ENCODE measurements around the gene PFDN2.
"Not testable (repeated sequence)": the region's sequence is repeated elsewhere in the genome, so short reads cannot be mapped to it uniquely, and the experiment has no call there.

The PFDN2 gene

DNA sequence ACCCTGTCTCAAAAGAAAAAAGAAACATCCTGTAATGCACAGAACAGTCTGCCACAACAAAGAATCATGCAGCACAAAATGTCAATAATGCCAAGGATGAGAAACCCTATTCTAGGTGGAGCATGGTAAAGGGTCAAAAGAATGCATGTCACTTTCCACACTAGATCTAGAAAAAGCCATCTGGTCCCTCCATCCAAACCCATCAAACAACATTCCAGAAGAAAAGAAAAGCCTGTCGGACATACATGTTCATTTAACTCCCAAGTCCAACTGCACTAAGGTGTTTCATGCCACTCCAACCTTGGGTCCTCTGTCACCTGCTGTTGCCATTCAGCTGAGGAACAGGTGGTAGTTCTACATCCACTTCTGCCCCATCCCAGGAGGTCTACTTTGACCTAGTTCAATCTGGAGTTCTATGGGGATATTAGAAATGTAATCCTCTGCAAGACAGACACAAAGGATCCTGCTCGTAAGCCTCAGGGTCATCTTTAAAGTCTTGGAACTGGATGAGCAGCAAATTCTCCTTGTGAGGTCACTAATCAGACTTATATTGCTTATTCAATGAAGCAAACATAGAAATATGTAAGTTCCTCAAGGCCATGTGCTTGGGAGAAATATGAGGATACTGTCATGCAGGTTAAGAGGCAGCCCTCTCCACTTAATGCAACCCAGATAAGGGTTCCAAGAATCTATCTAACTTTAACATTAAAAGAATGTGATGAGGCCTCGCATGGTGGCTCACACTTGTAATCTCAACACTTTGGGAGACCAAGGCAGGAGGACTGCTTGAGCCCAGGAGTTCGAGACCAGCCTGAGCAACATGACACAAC is 11.0 kb upstream of the PFDN2 start:
- H3K9me3 Mint-ChIP-seq, result no peaks in the 10 kb centered on the region
- peaks cover 21% of the 10 kb centered on the region for H3K4me1 Mint-ChIP-seq
- no peak overlapping the region for H3K4me3 Mint-ChIP-seq
- H3K27ac Mint-ChIP-seq, result no peak overlapping the region
- no peaks in the 10 kb centered on the region for H3K27me3 Mint-ChIP-seq
- no peak for DNase-seq (ENCODE audit: low spot score in 2 of 2)
- peaks cover 19% of the 10 kb centered on the region for H3K36me3 Mint-ChIP-seq
- no peak for ATAC-seq (ENCODE audit: low read depth)

- DNase-seq (ENCODE audit: low spot score in 2 of 2), result no peak
- Mint-ChIP-seq H3K4me3 (no peak overlapping the region), H3K4me1 (peaks cover 21% of the 10 kb centered on the region)
These were observed 9.8 kb upstream of the PFDN2 start for GRCh38 chr1:161127649-161128048.

GRCh38 chr1:161122967-161123366 is 5.1 kb upstream of the PFDN2 start:
- DNase-seq (ENCODE audit: low spot score in 2 of 2) (no peak), ATAC-seq (ENCODE audit: low read depth) (no peak)
- Mint-ChIP-seq H3K27me3 (no peaks in the 10 kb centered on the region), H3K27ac (no peak overlapping the region), H3K36me3 (peaks cover 28% of the 10 kb centered on the region), H3K9me3 (no peaks in the 10 kb centered on the region), H3K4me1 (peaks cover 32% of the 10 kb centered on the region), H3K4me3 (no peak overlapping the region)

More at GRCh38 chr1:161127649-161128048, 9.8 kb upstream of the PFDN2 start:
- no peaks in the 10 kb centered on the region for H3K27me3 Mint-ChIP-seq
- H3K36me3 Mint-ChIP-seq, result peaks cover 27% of the 10 kb centered on the region
- no peaks in the 10 kb centered on the region for H3K9me3 Mint-ChIP-seq
- no peak for ATAC-seq (ENCODE audit: low read depth)
- no peak overlapping the region for H3K27ac Mint-ChIP-seq

DNA sequence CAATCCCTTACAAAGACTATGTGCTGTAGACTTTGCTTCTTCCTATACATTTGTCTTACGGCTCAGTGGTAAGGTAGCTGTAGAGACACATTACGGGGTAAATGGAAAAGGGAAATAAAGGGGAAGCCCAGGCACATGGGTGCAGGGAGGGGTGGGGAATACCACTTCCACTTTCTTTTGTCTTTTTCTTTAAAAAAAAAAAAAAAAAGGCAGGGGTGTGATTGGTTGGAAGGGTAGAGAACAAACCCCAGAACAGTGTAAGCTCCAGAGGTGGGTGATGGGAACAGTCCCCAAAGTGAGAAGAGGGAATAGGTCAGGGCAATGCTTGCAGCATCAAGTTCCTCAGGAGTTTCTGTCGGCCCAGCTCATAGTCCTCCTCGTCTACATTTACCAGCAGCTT is 4.0 kb upstream of the PFDN2 start:
- Mint-ChIP-seq H3K4me3 (peak overlapping the region; percentile 48), H3K4me1 (peaks cover 35% of the 10 kb centered on the region), H3K9me3 (no peaks in the 10 kb centered on the region), H3K27me3 (no peaks in the 10 kb centered on the region), H3K27ac (peak overlapping the region; percentile 88), H3K36me3 (peaks cover 27% of the 10 kb centered on the region)
- no peak for DNase-seq (ENCODE audit: low spot score in 2 of 2)
- ATAC-seq (ENCODE audit: low read depth), result peak; percentile 23

DNA sequence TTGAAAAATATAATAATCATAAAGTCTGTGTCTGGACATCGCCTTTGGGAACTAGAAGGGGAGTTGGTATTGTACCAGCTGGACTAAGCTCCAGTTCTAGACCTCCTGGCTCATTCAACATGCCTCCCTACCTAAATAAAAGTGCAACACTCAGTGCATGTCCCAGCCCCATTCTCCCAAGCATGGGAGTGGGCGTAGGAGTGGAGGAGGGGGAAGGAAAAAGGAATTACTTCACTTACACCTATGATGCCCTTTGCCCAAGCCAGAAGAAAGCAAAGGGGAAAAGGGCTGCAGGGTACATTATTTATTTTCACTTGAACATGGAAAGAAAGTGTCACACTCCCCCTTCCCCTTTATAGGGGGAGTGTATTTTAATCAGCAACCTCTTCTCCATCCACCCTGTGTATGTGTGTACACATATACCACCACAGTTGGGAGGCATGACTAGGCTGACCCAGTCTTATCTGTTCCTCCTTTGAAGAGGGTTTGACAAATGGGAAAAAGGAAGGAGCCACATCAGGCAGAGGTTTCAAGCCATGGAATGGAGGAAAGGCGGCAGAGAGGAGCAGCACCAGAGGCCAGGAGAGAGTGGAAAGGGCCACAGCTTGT is 3.3 kb upstream of the PFDN2 start:
- Mint-ChIP-seq H3K27ac (peak overlapping the region; percentile 88), H3K36me3 (peaks cover 22% of the 10 kb centered on the region), H3K4me3 (no peak overlapping the region), H3K4me1 (peaks cover 34% of the 10 kb centered on the region), H3K9me3 (no peaks in the 10 kb centered on the region), H3K27me3 (no peaks in the 10 kb centered on the region)
- ATAC-seq (ENCODE audit: low read depth) (no peak), DNase-seq (ENCODE audit: low spot score in 2 of 2) (no peak)

DNA sequence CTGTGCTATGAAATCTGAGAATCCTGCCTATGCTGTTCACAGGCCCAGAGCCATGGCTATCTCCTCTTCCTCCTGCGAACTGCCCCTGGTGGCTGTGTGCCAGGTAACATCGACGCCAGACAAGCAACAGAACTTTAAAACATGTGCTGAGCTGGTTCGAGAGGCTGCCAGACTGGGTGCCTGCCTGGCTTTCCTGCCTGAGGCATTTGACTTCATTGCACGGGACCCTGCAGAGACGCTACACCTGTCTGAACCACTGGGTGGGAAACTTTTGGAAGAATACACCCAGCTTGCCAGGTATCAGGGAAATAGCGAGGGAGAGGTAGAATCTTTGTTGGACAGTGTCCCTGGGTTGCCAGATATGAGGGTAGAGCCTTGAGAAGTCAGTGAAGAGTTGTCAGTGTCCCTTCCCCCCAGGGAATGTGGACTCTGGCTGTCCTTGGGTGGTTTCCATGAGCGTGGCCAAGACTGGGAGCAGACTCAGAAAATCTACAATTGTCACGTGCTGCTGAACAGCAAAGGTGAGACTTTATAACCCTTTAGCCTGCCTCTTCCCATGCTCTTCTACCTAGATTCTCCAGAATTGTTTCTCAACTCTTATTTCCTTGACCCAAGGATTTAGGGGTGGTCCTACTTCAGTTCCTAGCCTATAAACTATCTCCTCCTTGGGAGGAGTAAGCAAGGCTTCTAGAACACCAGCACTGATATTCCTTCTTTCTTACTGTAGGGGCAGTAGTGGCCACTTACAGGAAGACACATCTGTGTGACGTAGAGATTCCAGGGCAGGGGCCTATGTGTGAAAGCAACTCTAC is 1.5 kb upstream of the PFDN2 start:
- ATAC-seq (ENCODE audit: low read depth) (peak; percentile 57), DNase-seq (ENCODE audit: low spot score in 2 of 2) (no peak)
- Mint-ChIP-seq H3K4me1 (peaks cover 37% of the 10 kb centered on the region), H3K4me3 (peak overlapping the region; percentile 98), H3K9me3 (no peaks in the 10 kb centered on the region), H3K27ac (peak overlapping the region; percentile 87), H3K27me3 (no peaks in the 10 kb centered on the region), H3K36me3 (peaks cover 21% of the 10 kb centered on the region)

DNA sequence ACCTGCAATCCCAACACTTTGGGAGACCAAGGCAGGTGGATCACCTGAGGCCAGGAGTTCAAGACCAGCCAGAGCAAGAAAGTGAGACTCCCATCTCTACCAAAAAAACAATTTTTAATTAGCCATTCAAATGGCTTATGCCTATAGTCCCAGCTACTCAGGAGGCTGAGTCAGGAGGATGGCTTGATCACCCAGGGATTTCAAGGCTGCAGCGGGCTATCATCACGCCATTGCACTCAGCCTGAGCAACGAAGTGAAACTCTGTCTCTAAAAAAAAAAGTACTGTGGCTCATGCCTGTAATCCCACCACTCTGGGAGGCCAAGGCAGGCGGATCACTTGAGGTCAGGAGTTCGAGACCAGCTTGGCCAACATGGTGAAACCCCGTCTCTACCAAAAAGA is 1.9 kb downstream of the PFDN2 start:
- H3K27me3 Mint-ChIP-seq, result not testable (repeated sequence)
- H3K4me1 Mint-ChIP-seq, result peaks cover 49% of the 10 kb centered on the region

DNA sequence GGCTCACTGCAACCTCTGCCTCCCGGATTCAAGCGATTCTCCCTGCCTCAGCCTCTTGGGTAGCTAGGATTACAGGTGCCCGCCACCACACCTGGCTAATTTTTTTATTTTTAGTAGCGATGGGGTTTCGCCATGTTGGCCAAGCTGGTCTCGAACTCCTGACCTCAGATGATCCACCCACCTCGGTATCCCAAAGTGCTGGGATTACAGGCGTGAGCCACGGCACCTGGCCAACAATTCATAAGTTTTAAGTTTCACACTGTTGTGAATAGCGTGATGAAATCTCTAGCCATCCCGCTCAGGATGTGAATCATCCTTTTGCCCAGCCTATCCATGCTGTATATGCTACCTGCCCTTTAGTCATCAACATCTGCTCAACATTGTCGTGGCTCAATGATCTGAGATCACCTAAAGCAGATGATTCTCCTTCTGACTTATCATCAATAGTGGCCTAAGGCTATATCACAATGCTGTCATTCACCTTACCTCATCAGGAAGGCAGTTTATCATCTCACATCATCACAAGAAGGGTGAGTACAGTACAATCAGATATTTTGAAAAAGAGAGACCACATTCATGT is 2.6 kb downstream of the PFDN2 start:
- Mint-ChIP-seq H3K4me1 (peaks cover 47% of the 10 kb centered on the region), H3K4me3 (no peak overlapping the region), H3K27me3 (no peaks in the 10 kb centered on the region), H3K9me3 (no peaks in the 10 kb centered on the region), H3K27ac (peak overlapping the region; percentile 59), H3K36me3 (peaks cover 7% of the 10 kb centered on the region)
- DNase-seq (ENCODE audit: low spot score in 2 of 2) (no peak), ATAC-seq (ENCODE audit: low read depth) (no peak)

More for the DNA sequence above, 1.9 kb downstream of the PFDN2 start:
- H3K27ac Mint-ChIP-seq; ATAC-seq (ENCODE audit: low read depth); DNase-seq (ENCODE audit: low spot score in 2 of 2); H3K36me3 Mint-ChIP-seq; H3K9me3 Mint-ChIP-seq: not testable (repeated sequence)
- H3K4me3 Mint-ChIP-seq, result peak overlapping the region; percentile 32

DNA sequence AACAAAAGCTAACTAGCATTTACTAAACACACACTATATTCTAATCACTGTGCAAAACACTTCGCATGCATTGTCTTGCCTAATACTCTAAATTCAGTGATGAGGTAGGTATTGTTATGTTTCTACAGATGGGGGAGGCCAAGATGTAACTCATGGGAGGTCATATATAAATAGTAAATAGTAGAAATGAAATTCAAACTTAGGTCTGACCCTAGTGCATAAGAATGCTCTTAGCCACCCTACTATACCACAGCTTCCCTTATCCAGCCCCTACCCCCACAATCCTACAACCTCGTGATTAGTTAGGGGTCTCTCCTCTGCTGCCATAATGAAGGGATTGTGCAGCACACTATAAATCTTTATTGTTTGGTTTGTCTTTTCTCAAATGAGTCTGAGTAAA is 3.3 kb downstream of the PFDN2 start:
- no peak overlapping the region for H3K4me3 Mint-ChIP-seq
- DNase-seq (ENCODE audit: low spot score in 2 of 2), result no peak
- no peaks in the 10 kb centered on the region for H3K9me3 Mint-ChIP-seq
- H3K36me3 Mint-ChIP-seq, result peaks cover 7% of the 10 kb centered on the region
- H3K27ac Mint-ChIP-seq, result no peak overlapping the region
- H3K4me1 Mint-ChIP-seq, result peaks cover 43% of the 10 kb centered on the region
- ATAC-seq (ENCODE audit: low read depth), result no peak
- H3K27me3 Mint-ChIP-seq, result no peaks in the 10 kb centered on the region

GRCh38 chr1:161113915-161114314 is 3.9 kb downstream of the PFDN2 start:
- Mint-ChIP-seq H3K4me1 (peaks cover 40% of the 10 kb centered on the region), H3K36me3 (peaks cover 7% of the 10 kb centered on the region), H3K9me3 (no peaks in the 10 kb centered on the region), H3K27me3 (no peaks in the 10 kb centered on the region), H3K27ac (no peak overlapping the region), H3K4me3 (no peak overlapping the region)
- no peak for ATAC-seq (ENCODE audit: low read depth)
- no peak for DNase-seq (ENCODE audit: low spot score in 2 of 2)

- Mint-ChIP-seq H3K36me3 (peaks cover 9% of the 10 kb centered on the region), H3K9me3 (no peaks in the 10 kb centered on the region), H3K4me3 (no peak overlapping the region), H3K4me1 (peaks cover 35% of the 10 kb centered on the region), H3K27me3 (no peaks in the 10 kb centered on the region), H3K27ac (no peak overlapping the region)
- ATAC-seq (ENCODE audit: low read depth), result no peak
- no peak for DNase-seq (ENCODE audit: low spot score in 2 of 2)
These were observed 6.3 kb downstream of the PFDN2 start for GRCh38 chr1:161111527-161111926.

DNA sequence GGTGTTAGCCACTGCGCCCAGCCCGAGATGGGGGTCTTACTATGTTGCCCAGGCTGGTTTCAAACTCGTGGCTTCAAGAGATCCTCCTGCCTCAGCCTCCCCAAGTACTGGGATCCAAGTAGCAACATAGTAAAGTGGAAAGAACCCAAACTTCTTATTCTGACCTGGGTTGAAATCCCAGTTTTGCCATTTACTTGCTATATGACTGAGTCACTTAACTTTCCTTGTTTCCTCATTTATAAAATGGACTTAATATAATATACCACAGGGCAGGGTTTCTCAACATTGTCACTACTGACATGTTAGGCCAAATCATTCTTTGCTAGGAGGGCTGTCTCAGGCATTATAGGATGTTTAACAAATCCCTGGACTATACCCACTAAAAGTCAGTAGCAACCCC is 6.7 kb downstream of the PFDN2 start:
- Mint-ChIP-seq H3K27me3 (no peaks in the 10 kb centered on the region), H3K27ac (no peak overlapping the region), H3K4me3 (no peak overlapping the region), H3K9me3 (no peaks in the 10 kb centered on the region), H3K4me1 (peaks cover 32% of the 10 kb centered on the region), H3K36me3 (peaks cover 9% of the 10 kb centered on the region)
- ATAC-seq (ENCODE audit: low read depth) (no peak), DNase-seq (ENCODE audit: low spot score in 2 of 2) (no peak)

- no peak for DNase-seq (ENCODE audit: low spot score in 2 of 2)
- Mint-ChIP-seq H3K4me1 (peaks cover 11% of the 10 kb centered on the region), H3K36me3 (peaks cover 9% of the 10 kb centered on the region), H3K27ac (no peak overlapping the region), H3K4me3 (no peak overlapping the region), H3K27me3 (no peaks in the 10 kb centered on the region), H3K9me3 (no peaks in the 10 kb centered on the region)
- no peak for ATAC-seq (ENCODE audit: low read depth)
These were observed 11.4 kb downstream of the PFDN2 start for GRCh38 chr1:161106431-161106830.

DNA sequence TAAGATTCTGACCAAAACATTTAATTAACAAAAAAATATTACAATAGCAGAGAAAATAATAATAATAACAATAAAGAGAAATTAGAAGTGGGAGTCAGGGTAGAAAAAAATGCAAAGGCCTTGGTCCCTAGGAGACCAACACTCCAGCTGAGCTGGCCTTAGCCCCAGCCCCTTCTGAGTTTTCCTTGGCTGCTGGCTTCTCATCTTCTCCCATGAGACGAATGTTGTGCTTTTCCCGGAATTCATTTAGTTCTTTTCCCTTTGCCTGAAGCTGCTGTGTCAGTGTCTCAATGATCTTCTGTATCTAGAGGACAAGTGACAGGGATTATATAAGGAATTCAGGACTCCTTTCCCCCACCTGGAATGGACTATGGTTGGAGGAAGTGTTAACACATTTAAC is 17.3 kb downstream of the PFDN2 start:
- ATAC-seq (ENCODE audit: low read depth) (no peak), DNase-seq (ENCODE audit: low spot score in 2 of 2) (no peak)
- peaks cover 33% of the 10 kb centered on the region for H3K4me1 Mint-ChIP-seq
- H3K27me3 Mint-ChIP-seq, result no peaks in the 10 kb centered on the region
- H3K4me3 Mint-ChIP-seq, result no peak overlapping the region
- H3K27ac Mint-ChIP-seq, result no peak overlapping the region
- H3K9me3 Mint-ChIP-seq, result no peaks in the 10 kb centered on the region
- peaks cover 5% of the 10 kb centered on the region for H3K36me3 Mint-ChIP-seq
